H7 (cell line): ENCODE measurements around the gene MAJIN. TPM values are rescaled to one million over a fixed set of nuclear protein-coding genes. Genes with fewer than 3 reads are reported as not detected.

Experiments
- DNase-seq: peaks from one replicate; pipeline ENCODE4 v3.0.0; 2012
- H3K27me3 ChIP-seq: 2 replicates; pipeline ENCODE4 v1.6.0; 2011; ENCODE audit warnings: mild to moderate bottlenecking, low read length; ENCODE audit not compliant: control insufficient read depth, insufficient read depth
- H3K36me3 ChIP-seq: replicated peaks from 2 replicates; pipeline ENCODE4 v1.5.1; 2011; ENCODE audit warnings: low read length; ENCODE audit not compliant: control insufficient read depth, insufficient read depth
- H3K4me3 ChIP-seq: 2 replicates; pipeline ENCODE4 v1.5.1; 2011; ENCODE audit warnings: low read depth, mild to moderate bottlenecking, control low read depth, low read length, moderate library complexity; ENCODE audit not compliant: insufficient read depth
- total RNA-seq: library from RNA; depleted of rRNA; stranded (reverse); fragments of >200 nt; shearing (Covaris generic); gene quantifications from 2 replicates; pipeline ENCODE4 v1.2.3, GENCODE V29; 2014; rRNA removed

The MAJIN gene
- total RNA-seq, 1 experiment from 2014 or later: 0.97 TPM

GRCh38 chr11:64891215-64891848 lies 80.6 kb downstream of the MAJIN start:
- Histone ChIP-seq H3K4me3 (no peak overlapping the region), H3K27me3 (no peaks in the 10 kb centered on the region), H3K36me3 (no peaks in the 10 kb centered on the region)
- DNase-seq: no peak

DNA sequence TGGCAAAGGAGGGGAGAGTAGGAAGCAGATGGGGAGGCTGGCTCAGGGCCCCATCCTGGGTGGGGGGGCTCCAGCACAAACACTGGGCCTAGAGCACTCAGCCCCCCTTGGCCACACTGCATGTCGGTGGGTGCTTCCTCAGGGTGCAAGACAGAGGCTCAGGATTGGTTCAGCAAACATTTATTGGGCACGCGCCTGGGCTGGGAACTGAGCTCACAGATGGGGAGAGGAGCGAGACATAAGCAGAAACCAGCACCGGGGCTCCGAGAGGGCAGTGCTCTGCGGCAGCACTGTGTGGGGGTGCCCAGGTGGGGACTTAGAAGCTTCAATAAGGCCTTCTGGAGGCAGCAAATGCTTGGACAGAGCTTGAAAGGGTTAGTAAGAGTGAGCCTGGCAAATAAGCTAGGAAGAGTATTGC lies 81.4 kb downstream of the MAJIN start:
- no peak overlapping the region for H3K4me3 ChIP-seq
- no peaks in the 10 kb centered on the region for H3K27me3 ChIP-seq
- H3K36me3 ChIP-seq: no peaks in the 10 kb centered on the region
- no peak for DNase-seq

- Histone ChIP-seq H3K27me3 (no peaks in the 10 kb centered on the region), H3K36me3 (no peaks in the 10 kb centered on the region), H3K4me3 (no peak overlapping the region)
- DNase-seq: no peak
Observed at GRCh38 chr11:64888729-64889511, 83.0 kb downstream of the MAJIN start.

- Histone ChIP-seq H3K36me3 (no peaks in the 10 kb centered on the region), H3K27me3 (no peaks in the 10 kb centered on the region), H3K4me3 (no peak overlapping the region)
- DNase-seq: no peak
Observed at GRCh38 chr11:64888406-64888728, 83.5 kb downstream of the MAJIN start.

Other genes with a start within 250 kb of the MAJIN start
- gene NRXN2, start 248.9 kb downstream of the MAJIN start, total RNA-seq: 0.85 and 1.9 TPM in 2 replicates
- gene RASGRP2, start 228.0 kb downstream of the MAJIN start, total RNA-seq: 9.2 and 12.3 TPM in 2 replicates
- 2.9 and 6.4 TPM in 2 replicates for gene PYGM, start 212.1 kb downstream of the MAJIN start, total RNA-seq
- 66.5 and 80.0 TPM in 2 replicates for gene SF1, start 193.6 kb downstream of the MAJIN start, total RNA-seq
- gene MAP4K2, start 168.9 kb downstream of the MAJIN start, total RNA-seq: 24.5 and 29.7 TPM in 2 replicates
- gene MEN1, start 161.6 kb downstream of the MAJIN start, total RNA-seq: 31.7 and 40.0 TPM in 2 replicates
- gene CDC42BPG, start 127.5 kb downstream of the MAJIN start, total RNA-seq: 2.3 and 2.6 TPM in 2 replicates
- 23.7 and 30.2 TPM in 2 replicates for gene EHD1, start 93.5 kb downstream of the MAJIN start, total RNA-seq
- gene ATG2A, start 54.9 kb downstream of the MAJIN start, total RNA-seq: 19.3 and 22.5 TPM in 2 replicates
- gene PPP2R5B, start 47.4 kb downstream of the MAJIN start, total RNA-seq: 5.0 and 6.0 TPM in 2 replicates
- gene GPHA2, start 36.2 kb downstream of the MAJIN start, total RNA-seq: 2.4 TPM in 1 of 2 replicates, not detected in the other
- gene BATF2, start 24.9 kb upstream of the MAJIN start, total RNA-seq: 0.55 TPM in 1 of 2 replicates, not detected in the other
- gene ARL2, start 42.1 kb upstream of the MAJIN start, total RNA-seq: 219 and 221 TPM in 2 replicates
- 11.8 and 12.7 TPM in 2 replicates for gene SNX15, start 55.3 kb upstream of the MAJIN start, total RNA-seq
- gene SAC3D1, start 69.1 kb upstream of the MAJIN start, total RNA-seq: 15.4 TPM in 2 replicates
- gene NAALADL1, start 86.4 kb upstream of the MAJIN start, total RNA-seq: 1.4 and 2.4 TPM in 2 replicates
- gene CDCA5, start 111.9 kb upstream of the MAJIN start, total RNA-seq: 83.8 and 88.7 TPM in 2 replicates
- 53.8 and 55.3 TPM in 2 replicates for gene ZFPL1, start 112.1 kb upstream of the MAJIN start, total RNA-seq
- 162 and 186 TPM in 2 replicates for gene VPS51, start 124.1 kb upstream of the MAJIN start, total RNA-seq
- 31.9 and 45.2 TPM in 2 replicates for gene TM7SF2, start 139.8 kb upstream of the MAJIN start, total RNA-seq
- 14.1 and 22.5 TPM in 2 replicates for gene ZNHIT2, start 145.6 kb upstream of the MAJIN start, total RNA-seq
- 779 and 1,014 TPM in 2 replicates for gene FAU, start 150.0 kb upstream of the MAJIN start, total RNA-seq
- 89.9 and 93.3 TPM in 2 replicates for gene MRPL49, start 150.2 kb upstream of the MAJIN start, total RNA-seq
- 11.5 and 21.9 TPM in 2 replicates for gene SYVN1, start 162.4 kb upstream of the MAJIN start, total RNA-seq
- 2.0 and 2.3 TPM in 2 replicates for gene SPDYC, start 198.1 kb upstream of the MAJIN start, total RNA-seq
- 160 and 165 TPM in 2 replicates for gene CAPN1, start 209.8 kb upstream of the MAJIN start, total RNA-seq